ENCODE data around the gene FLACC1.

FLACC1 gene

GRCh38 chr2:201357221-201357620 lies at the start of gene FLACC1:
TSS of gene FLACC1 (minus strand) at chr2:201357345. CDS start at chr2:201351404, 5,941 bp downstream.
- in situ Hi-C loops (cut with MboI; ENCODE audit: low pct_unique_long_range_greater_than_20kb, low sequenced_read_pairs, unreplicated experiment), result no loop called here

GRCh38 chr2:201406077-201406662 lies 49.0 kb upstream of the FLACC1 start:
- in situ Hi-C loops (cut with MboI; ENCODE audit: low pct_unique_long_range_greater_than_20kb, low sequenced_read_pairs, unreplicated experiment), result no loop called here
- no peak for TF ChIP-seq CTCF (IDR thresholded peaks at IDR 0.05; ENCODE audit: extremely low read depth, insufficient read depth, missing control alignments)
- DNase-seq (ENCODE audit: low spot score), result no peak

More at GRCh38 chr2:201357221-201357620, at the start of gene FLACC1:
- no peak for TF ChIP-seq CTCF (IDR thresholded peaks at IDR 0.05; ENCODE audit: extremely low read depth, insufficient read depth, missing control alignments)
- no peak for DNase-seq (ENCODE audit: low spot score)

- no peak for DNase-seq (ENCODE audit: low spot score)
- TF ChIP-seq CTCF (IDR thresholded peaks at IDR 0.05; ENCODE audit: extremely low read depth, insufficient read depth, missing control alignments), result no peak
- in situ Hi-C loops (cut with MboI; ENCODE audit: low pct_unique_long_range_greater_than_20kb, low sequenced_read_pairs, unreplicated experiment), result no loop called here
These were observed 47.6 kb upstream of the FLACC1 start for GRCh38 chr2:201404699-201405280.

- no peak for TF ChIP-seq CTCF (IDR thresholded peaks at IDR 0.05; ENCODE audit: extremely low read depth, insufficient read depth, missing control alignments)
- in situ Hi-C loops (cut with MboI; ENCODE audit: low pct_unique_long_range_greater_than_20kb, low sequenced_read_pairs, unreplicated experiment), result no loop called here
- no peak for DNase-seq (ENCODE audit: low spot score)
These were observed 46.7 kb upstream of the FLACC1 start for GRCh38 chr2:201403880-201404279.

GRCh38 chr2:201402651-201403562 lies 45.8 kb upstream of the FLACC1 start:
- DNase-seq (ENCODE audit: low spot score), result no peak
- TF ChIP-seq CTCF (IDR thresholded peaks at IDR 0.05; ENCODE audit: extremely low read depth, insufficient read depth, missing control alignments), result no peak
- in situ Hi-C loops (cut with MboI; ENCODE audit: low pct_unique_long_range_greater_than_20kb, low sequenced_read_pairs, unreplicated experiment), result no loop called here

GRCh38 chr2:201401815-201402214 lies 44.7 kb upstream of the FLACC1 start:
- no peak for TF ChIP-seq CTCF (IDR thresholded peaks at IDR 0.05; ENCODE audit: extremely low read depth, insufficient read depth, missing control alignments)
- in situ Hi-C loops (cut with MboI; ENCODE audit: low pct_unique_long_range_greater_than_20kb, low sequenced_read_pairs, unreplicated experiment), result no loop called here
- DNase-seq (ENCODE audit: low spot score), result no peak
